NCI-H446 (cell line): ENCODE data around the gene SATB2.
A peak's percentile ranks its signal among the peaks of the same experiment; 100 is the strongest.

Source experiments
- DNase-seq, 2 experiments: peaks; one replicate each; lab custom pipeline; 2025; lab: John Stamatoyannopoulos, UW

The SATB2 gene

GRCh38 chr2:199257261-199258224, 200.2 kb downstream of the SATB2 start:
- DNase-seq, result no peak

- no peak for DNase-seq
Observed at GRCh38 chr2:199230091-199230490, 227.6 kb downstream of the SATB2 start.

GRCh38 chr2:199228887-199229819, 228.6 kb downstream of the SATB2 start:
- peak in 1 of 2 experiments; percentile 35 for DNase-seq

- DNase-seq, result no peak
Observed at GRCh38 chr2:199223791-199224190, 233.9 kb downstream of the SATB2 start.

- no peak for DNase-seq
Observed at GRCh38 chr2:199220920-199221319, 236.8 kb downstream of the SATB2 start.

- no peak for DNase-seq
Observed at GRCh38 chr2:199219551-199219950, 238.2 kb downstream of the SATB2 start.
